WTC11 (cell line): ENCODE data around the gene TRMT2A. TPM values are rescaled to one million over a fixed set of nuclear protein-coding genes. Genes with fewer than 3 reads are reported as not detected.

ENCODE experiments used
- ATAC-seq: fragments of 200-7000 bp; cut with Tn5 transposase; 2 replicates; pipeline ENCODE4 v1.10.0; 2021; ENCODE audit warnings: mild to moderate bottlenecking, moderate library complexity
- CTCF ChIA-PET: fragments of 300-600 bp; sonication (Branson Sonifier 250); formaldehyde crosslinking; loops from one replicate; lab custom pipeline; 2021; ENCODE audit warnings: antibody characterized with exemption; lab: Charles Lee
- POLR2A ChIA-PET: fragments of 350-600 bp; sonication (Branson Sonifier 250); formaldehyde crosslinking; loops from one replicate; lab custom pipeline; 2021; ENCODE audit warnings: antibody characterized with exemption; lab: Charles Lee
- DNase-seq: peaks from one replicate; pipeline ENCODE4 v3.0.0; 2021; ENCODE audit warnings: low spot score
- H3K27ac Mint-ChIP-seq: 2 replicates; pipeline ENCODE4 v1.8.0; 2021; ENCODE audit warnings: mixed read lengths
- H3K27me3 Mint-ChIP-seq: 2 replicates; pipeline ENCODE4 v1.8.0; 2021; ENCODE audit warnings: low read depth, mild to moderate bottlenecking, moderate library complexity, mixed read lengths
- H3K36me3 Mint-ChIP-seq: 2 replicates; pipeline ENCODE4 v1.8.0; 2021; ENCODE audit warnings: mixed read lengths
- H3K4me1 Mint-ChIP-seq: 2 replicates; pipeline ENCODE4 v1.8.0; 2022; ENCODE audit warnings: mixed read lengths
- H3K4me3 Mint-ChIP-seq: 2 replicates; pipeline ENCODE4 v1.8.0; 2021; ENCODE audit warnings: mild to moderate bottlenecking, moderate library complexity, mixed read lengths
- H3K9me3 Mint-ChIP-seq: 2 replicates; pipeline ENCODE4 v1.8.0; 2021; ENCODE audit warnings: mixed read lengths
- AR ChIP-seq: fragments of 250-450 bp; sonication (Bioruptor Pico); IDR thresholded peaks from 2 replicates; pipeline ENCODE4 v1.9.0; 2021; ENCODE audit warnings: mild to moderate bottlenecking
- ATF6 ChIP-seq: sonication (generic); formaldehyde crosslinking; IDR thresholded peaks from 2 replicates; pipeline ENCODE4 v1.8.1; 2023; ENCODE audit warnings: mild to moderate bottlenecking, missing genetic modification reagents
- CREM ChIP-seq: sonication (generic); formaldehyde crosslinking; IDR thresholded peaks from 2 replicates; pipeline ENCODE4 v1.8.1; 2022; ENCODE audit warnings: mild to moderate bottlenecking, missing genetic modification reagents, moderate library complexity
- E2F4 ChIP-seq: sonication (generic); formaldehyde crosslinking; IDR thresholded peaks from 2 replicates; pipeline ENCODE4 v1.8.1; 2022; ENCODE audit warnings: low read depth, mild to moderate bottlenecking, moderate library complexity, missing genetic modification reagents, borderline replicate concordance
- E2F5 ChIP-seq: sonication (generic); formaldehyde crosslinking; IDR thresholded peaks from 2 replicates; pipeline ENCODE4 v1.8.1; 2022; ENCODE audit warnings: mild to moderate bottlenecking, moderate library complexity, missing genetic modification reagents
- FOXJ3 ChIP-seq: sonication (generic); formaldehyde crosslinking; IDR thresholded peaks from 2 replicates; pipeline ENCODE4 v1.9.0; 2021; ENCODE audit warnings: missing genetic modification reagents, mild to moderate bottlenecking, borderline replicate concordance
- JUN ChIP-seq: sonication (generic); formaldehyde crosslinking; IDR thresholded peaks from 2 replicates; pipeline ENCODE4 v1.8.0; 2023; ENCODE audit warnings: mild to moderate bottlenecking, missing genetic modification reagents
- MAX ChIP-seq: sonication (generic); formaldehyde crosslinking; IDR thresholded peaks from 2 replicates; pipeline ENCODE4 v1.8.0; 2022; ENCODE audit warnings: mild to moderate bottlenecking, missing genetic modification reagents
- MLX ChIP-seq: sonication (generic); formaldehyde crosslinking; IDR thresholded peaks from 2 replicates; pipeline ENCODE4 v1.8.1; 2023; ENCODE audit warnings: mild to moderate bottlenecking, missing genetic modification reagents, moderate library complexity
- PRRX2 ChIP-seq: fragments of 250-450 bp; sonication (Bioruptor Pico); IDR thresholded peaks from 2 replicates; pipeline ENCODE4 v1.8.0; 2021; ENCODE audit warnings: mild to moderate bottlenecking
- SMAD4 ChIP-seq: sonication (generic); formaldehyde crosslinking; IDR thresholded peaks from 2 replicates; pipeline ENCODE4 v1.8.0; 2022; ENCODE audit warnings: mild to moderate bottlenecking, missing genetic modification reagents
- TCF7 ChIP-seq: sonication (generic); formaldehyde crosslinking; IDR thresholded peaks from 2 replicates; pipeline ENCODE4 v1.8.0; 2022; ENCODE audit warnings: mild to moderate bottlenecking, low read depth, missing genetic modification reagents, moderate library complexity
- ZNF121 ChIP-seq: sonication (generic); formaldehyde crosslinking; IDR thresholded peaks from 2 replicates; pipeline ENCODE4 v1.8.0; 2023; ENCODE audit warnings: missing genetic modification reagents
- ZNF138 ChIP-seq: sonication (generic); formaldehyde crosslinking; conservative IDR thresholded peaks from 2 replicates; pipeline ENCODE4 v1.8.1; 2022; ENCODE audit warnings: mild to moderate bottlenecking, moderate library complexity, missing genetic modification reagents
- ZNF263 ChIP-seq: sonication (generic); formaldehyde crosslinking; IDR thresholded peaks from 2 replicates; pipeline ENCODE4 v1.8.1; 2022; ENCODE audit warnings: low read depth, mild to moderate bottlenecking, moderate library complexity, missing genetic modification reagents
- ZNF425 ChIP-seq: fragments of 250-450 bp; sonication (Bioruptor Pico); conservative IDR thresholded peaks from 2 replicates; pipeline ENCODE4 v1.9.0; 2021; ENCODE audit warnings: mild to moderate bottlenecking
- total RNA-seq: library from RNA; stranded (reverse); gene quantifications from 3 replicates; pipeline ENCODE4 v1.2.3, GENCODE V29; 2021
- TF ChIP-seq, protein P1 (sequence below): sonication (generic); formaldehyde crosslinking; conservative IDR thresholded peaks from 2 replicates; pipeline ENCODE4 v1.8.1; 2022; ENCODE audit warnings: mild to moderate bottlenecking, missing genetic modification reagents
- TF ChIP-seq, protein P2 (sequence below): fragments of 250-450 bp; sonication (Bioruptor Pico); IDR thresholded peaks from 2 replicates; pipeline ENCODE4 v1.9.0; 2021; ENCODE audit warnings: moderate library complexity, mild to moderate bottlenecking, inconsistent platforms, borderline replicate concordance
- TF ChIP-seq, protein P3 (sequence below): sonication (generic); formaldehyde crosslinking; conservative IDR thresholded peaks from 2 replicates; pipeline ENCODE4 v1.8.1; 2023; ENCODE audit warnings: mild to moderate bottlenecking, low read depth, missing genetic modification reagents, moderate library complexity
- TF ChIP-seq, protein P4 (sequence below): sonication (generic); formaldehyde crosslinking; IDR thresholded peaks from 2 replicates; pipeline ENCODE4 v1.8.1; 2023; ENCODE audit warnings: mild to moderate bottlenecking, missing genetic modification reagents, moderate library complexity

Gene TRMT2A
- total RNA-seq, 1 experiment from 2014 or later, result 68.6 TPM

- TF ChIP-seq E2F4 (CRISPR knock-in tag), result no peak
- TF ChIP-seq, protein P1, sequence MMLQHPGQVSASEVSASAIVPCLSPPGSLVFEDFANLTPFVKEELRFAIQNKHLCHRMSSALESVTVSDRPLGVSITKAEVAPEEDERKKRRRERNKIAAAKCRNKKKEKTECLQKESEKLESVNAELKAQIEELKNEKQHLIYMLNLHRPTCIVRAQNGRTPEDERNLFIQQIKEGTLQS, result no peak
- no peak for TF ChIP-seq MLX (CRISPR knock-in tag)
- TF ChIP-seq TCF7, result no peak
- TF ChIP-seq PRRX2 (CRISPR knock-in tag), result no peak
- TF ChIP-seq, protein P2, sequence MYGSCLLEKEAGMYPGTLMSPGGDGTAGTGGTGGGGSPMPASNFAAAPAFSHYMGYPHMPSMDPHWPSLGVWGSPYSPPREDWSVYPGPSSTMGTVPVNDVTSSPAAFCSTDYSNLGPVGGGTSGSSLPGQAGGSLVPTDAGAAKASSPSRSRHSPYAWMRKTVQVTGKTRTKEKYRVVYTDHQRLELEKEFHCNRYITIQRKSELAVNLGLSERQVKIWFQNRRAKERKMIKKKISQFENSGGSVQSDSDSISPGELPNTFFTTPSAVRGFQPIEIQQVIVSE (CRISPR knock-in tag), result no peak
- TF ChIP-seq CREM (CRISPR knock-in tag), result no peak
- no peak for TF ChIP-seq ZNF138 (CRISPR knock-in tag)
- TF ChIP-seq MAX, result no peak
- TF ChIP-seq E2F5 (CRISPR knock-in tag), result no peak
Observed at GRCh38 chr22:20102203-20102780, 14.7 kb downstream of the TRMT2A start (continued).

DNA sequence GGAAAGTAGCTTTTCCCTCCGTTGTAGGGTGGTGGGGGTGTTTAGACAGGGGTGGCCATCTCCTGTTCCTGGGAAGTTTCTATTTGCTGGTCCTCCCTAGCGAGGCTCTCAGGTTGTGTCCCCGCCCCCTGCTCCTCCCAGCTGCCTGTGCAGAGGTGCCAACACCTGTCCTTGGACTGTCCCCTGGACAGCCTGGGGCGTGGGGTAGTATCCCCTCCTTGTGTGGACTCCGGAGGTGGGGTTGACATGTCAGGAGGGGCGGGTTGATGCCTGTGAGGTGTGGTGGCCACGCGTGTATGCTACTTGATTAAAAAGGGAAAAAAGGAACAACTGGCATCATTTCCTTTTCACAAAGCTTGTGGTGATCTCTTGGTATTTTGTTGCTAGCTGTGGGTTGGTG, 15.4 kb downstream of the TRMT2A start:
- CTCF ChIA-PET, result interaction anchor here (1.5 kb wide), 1 partner anchor 8 kb away, joined by 6 read pairs; no protein-coding TSS in a partner anchor
- Mint-ChIP-seq H3K9me3 (no peaks in the 10 kb centered on the region), H3K4me3 (no peak overlapping the region), H3K27ac (no peak overlapping the region), H3K36me3 (peaks cover 84% of the 10 kb centered on the region), H3K27me3 (no peaks in the 10 kb centered on the region), H3K4me1 (peaks cover 20% of the 10 kb centered on the region)
- POLR2A ChIA-PET, result interaction anchor here (0.6 to 1.5 kb wide), 2 partner anchors 13 to 85 kb away, joined by 3 read pairs; no protein-coding TSS in a partner anchor
- ATAC-seq (no peak; the same call in 1 of the 2 replicates), DNase-seq (no peak)
- TF ChIP-seq SMAD4 (CRISPR knock-in tag) (no peak), ZNF425 (CRISPR knock-in tag) (no peak), ZNF263 (CRISPR knock-in tag) (no peak), TCF7 (no peak), ZNF121 (no peak), AR (CRISPR knock-in tag) (no peak), ATF6 (no peak), JUN (CRISPR knock-in tag) (no peak), FOXJ3 (no peak)
- TF ChIP-seq, protein P3, sequence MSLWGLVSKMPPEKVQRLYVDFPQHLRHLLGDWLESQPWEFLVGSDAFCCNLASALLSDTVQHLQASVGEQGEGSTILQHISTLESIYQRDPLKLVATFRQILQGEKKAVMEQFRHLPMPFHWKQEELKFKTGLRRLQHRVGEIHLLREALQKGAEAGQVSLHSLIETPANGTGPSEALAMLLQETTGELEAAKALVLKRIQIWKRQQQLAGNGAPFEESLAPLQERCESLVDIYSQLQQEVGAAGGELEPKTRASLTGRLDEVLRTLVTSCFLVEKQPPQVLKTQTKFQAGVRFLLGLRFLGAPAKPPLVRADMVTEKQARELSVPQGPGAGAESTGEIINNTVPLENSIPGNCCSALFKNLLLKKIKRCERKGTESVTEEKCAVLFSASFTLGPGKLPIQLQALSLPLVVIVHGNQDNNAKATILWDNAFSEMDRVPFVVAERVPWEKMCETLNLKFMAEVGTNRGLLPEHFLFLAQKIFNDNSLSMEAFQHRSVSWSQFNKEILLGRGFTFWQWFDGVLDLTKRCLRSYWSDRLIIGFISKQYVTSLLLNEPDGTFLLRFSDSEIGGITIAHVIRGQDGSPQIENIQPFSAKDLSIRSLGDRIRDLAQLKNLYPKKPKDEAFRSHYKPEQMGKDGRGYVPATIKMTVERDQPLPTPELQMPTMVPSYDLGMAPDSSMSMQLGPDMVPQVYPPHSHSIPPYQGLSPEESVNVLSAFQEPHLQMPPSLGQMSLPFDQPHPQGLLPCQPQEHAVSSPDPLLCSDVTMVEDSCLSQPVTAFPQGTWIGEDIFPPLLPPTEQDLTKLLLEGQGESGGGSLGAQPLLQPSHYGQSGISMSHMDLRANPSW (CRISPR knock-in tag), result no peak
- TF ChIP-seq, protein P4, sequence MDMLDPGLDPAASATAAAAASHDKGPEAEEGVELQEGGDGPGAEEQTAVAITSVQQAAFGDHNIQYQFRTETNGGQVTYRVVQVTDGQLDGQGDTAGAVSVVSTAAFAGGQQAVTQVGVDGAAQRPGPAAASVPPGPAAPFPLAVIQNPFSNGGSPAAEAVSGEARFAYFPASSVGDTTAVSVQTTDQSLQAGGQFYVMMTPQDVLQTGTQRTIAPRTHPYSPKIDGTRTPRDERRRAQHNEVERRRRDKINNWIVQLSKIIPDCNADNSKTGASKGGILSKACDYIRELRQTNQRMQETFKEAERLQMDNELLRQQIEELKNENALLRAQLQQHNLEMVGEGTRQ (CRISPR knock-in tag), result no peak
